Endometrial microvascular endothelial cells (primary cell): ENCODE measurements around the gene APOBEC3H. TPM values are rescaled to one million over a fixed set of nuclear protein-coding genes. Genes with fewer than 3 reads are reported as not detected.

Experiments
- in situ Hi-C: cut with HindIII; loops from 2 replicates; pipeline ENCODE4 v1.10.0; 2017; ENCODE audit warnings: low sequenced_read_pairs, low pct_unique_long_range_greater_than_20kb; ENCODE audit errors: inconsistent ontology term
- total RNA-seq: library from RNA; depleted of rRNA; stranded (reverse); fragments of >200 nt; gene quantifications from one replicate; pipeline ENCODE4 v1.2.3, GENCODE V29; 2015; ENCODE audit errors: inconsistent ontology term

Gene APOBEC3H
- total RNA-seq, 1 donor from 2014 or later: 1.0 TPM

- in situ Hi-C loops: no loop called here
These were observed 4.2 kb downstream of the APOBEC3H start for GRCh38 chr22:39101226-39101625.

- in situ Hi-C loops: no loop called here
These were observed 6.4 kb downstream of the APOBEC3H start for GRCh38 chr22:39103431-39103830.

GRCh38 chr22:39106326-39106725 lies 9.3 kb downstream of the APOBEC3H start:
- in situ Hi-C loops: no loop called here

DNA sequence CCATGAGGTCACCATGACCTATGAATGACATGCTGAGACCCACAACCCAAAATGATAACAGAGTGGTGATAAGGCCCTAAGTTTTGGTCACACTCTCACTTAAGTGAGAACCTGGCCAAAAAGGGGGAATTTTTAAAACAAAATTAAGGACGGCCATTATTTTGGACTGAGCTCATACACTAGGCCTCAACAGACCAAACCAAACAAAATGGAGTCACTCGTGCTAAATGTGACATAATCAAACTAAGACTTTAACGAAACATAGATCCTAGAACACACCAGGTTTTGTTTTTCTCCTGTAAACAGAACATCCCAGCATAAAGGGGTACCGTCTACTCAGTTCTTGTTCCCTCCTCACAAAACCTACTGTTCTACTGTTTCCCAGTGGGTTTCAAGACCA lies 11.4 kb downstream of the APOBEC3H start:
- in situ Hi-C loops: no loop called here

GRCh38 chr22:39109361-39109760 lies 12.3 kb downstream of the APOBEC3H start:
- in situ Hi-C loops: no loop called here

DNA sequence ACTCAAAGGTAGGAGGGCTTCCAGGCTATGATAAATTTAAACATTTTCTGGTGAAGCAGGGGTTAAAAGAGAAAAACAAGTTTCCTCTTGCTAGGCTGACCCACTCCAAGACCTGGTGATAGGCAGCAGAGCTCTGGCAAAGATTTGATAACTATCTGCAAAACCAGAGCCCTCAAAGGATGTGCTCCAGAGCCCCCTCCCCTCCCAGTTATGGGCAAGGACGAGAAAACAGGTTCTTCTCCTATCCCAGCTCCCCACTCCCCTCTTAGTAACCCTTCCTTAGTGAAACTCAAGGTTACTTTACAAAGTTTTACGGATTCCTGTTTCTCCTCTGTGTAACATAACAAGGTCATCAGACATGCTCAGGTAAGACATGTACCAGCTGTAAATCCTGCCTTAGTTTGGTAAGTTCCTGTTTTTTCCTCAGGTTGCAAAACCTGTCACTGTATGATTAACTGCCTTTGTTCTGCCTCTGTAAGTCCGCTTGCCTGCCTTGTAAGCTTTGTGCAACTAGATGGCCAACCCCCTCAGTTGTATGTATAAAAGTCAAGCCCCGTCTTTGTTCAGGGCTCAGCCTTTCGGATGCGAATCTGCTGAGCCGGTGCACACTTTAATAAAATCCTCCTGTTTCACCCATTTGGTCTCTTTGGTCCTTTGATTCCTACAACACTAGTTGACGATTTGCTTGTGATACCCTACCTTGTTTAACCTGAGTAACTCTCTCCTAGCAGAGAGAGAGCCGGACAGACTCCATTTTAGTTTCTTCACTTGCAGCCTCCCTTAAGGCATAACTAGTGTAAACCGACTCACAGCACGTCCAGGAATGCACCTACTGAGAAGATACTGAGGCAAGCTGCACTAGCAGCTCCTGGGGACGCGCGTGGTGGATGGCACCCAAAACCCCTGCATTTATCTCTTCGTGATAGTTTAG lies 13.9 kb downstream of the APOBEC3H start:
- in situ Hi-C loops: no loop called here

DNA sequence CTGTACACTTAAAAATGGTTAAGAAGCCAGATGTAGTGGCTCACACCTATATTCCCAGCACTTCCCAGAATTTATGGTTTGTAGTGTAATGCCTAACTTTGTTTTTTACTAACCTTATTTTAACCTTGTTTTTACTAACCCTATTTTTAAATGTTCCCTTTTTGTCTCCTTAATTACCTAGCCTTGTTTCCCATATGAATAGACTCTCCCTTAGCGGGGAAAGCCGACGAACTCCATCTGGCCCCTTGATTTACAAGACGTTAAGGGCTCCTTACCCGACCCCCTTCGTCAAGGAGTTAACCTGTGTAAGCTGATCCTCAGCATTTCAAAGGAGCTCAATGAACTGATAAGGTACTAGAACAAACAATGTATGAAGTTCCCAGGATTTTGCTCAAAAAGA lies 17.1 kb downstream of the APOBEC3H start:
- in situ Hi-C loops: no loop called here

DNA sequence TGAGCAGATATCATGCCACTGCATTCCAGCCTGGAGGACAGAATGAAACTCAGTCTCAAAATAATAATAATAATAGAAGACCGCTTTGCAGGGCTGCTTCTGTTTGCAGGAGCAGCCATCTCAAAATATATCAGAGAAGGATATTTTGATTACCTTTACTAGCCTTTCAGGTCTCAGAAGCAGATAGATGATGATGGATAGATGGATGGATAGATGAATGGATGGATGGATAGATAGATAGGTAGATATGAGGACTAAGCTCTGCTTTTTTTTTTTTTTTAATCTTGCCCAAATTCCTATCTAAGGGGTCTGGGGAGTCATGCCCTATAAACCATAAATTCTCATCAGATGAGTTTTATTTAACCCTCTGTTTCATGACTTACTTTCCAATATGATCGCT lies 18.5 kb downstream of the APOBEC3H start:
- in situ Hi-C loops: no loop called here

DNA sequence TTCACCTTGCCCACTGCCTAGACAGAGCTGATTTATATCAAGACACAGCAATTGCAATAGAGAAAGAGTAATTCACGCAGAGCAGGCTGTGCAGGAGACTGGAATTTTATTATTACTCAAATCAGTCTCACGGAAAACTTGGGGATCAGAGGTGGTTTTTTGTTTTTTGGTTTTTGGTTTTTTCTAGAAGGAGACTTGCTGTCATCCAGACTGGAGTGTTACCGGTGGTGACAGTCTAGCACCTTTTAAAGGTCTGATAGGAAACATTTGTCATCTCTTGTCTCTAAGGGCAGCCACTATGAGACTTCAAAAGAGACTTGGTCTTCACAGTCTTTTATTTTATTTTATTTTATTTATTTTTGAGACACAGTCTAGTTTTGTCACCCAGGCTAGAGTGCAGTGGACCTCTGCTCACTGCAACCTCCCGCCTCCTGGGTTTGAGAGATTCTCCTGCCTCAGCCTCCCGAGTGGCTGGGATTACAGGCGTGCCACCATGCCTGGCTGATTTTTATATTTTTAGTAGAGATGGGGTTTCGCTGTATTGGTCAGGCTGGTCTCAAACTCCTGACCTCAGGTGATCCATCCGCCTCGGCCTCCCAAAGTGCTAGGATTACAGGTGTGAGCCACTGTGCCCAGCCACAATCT lies 19.1 kb downstream of the APOBEC3H start:
- in situ Hi-C loops: no loop called here

DNA sequence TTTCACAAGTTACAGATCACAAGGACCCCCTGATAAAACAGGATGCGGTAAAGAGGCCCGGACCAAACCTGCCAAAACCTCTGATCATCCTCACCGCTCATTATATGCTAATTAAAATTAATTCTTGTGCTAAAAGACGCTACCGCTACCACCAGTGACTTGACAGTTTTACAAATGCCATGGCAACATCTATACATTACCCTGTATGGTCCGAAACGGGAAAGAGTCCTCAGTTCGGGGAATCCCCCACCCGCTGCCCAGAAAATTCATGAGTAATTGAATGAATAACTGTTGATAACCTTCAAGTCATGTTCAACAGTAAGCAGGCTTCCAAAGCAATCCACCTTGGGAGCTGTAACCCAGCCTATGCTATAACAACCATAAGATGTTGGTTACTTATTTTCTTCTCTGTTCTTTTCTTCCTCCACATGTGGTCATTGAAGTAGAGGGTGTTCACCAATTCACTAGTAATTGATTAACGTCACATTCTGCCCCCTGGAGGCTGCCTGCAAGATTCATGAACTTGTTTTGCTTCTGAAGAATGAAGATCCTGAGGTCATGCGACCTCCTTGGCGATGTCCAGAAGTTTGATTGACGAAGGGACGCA lies 20.6 kb downstream of the APOBEC3H start:
- in situ Hi-C loops: no loop called here

DNA sequence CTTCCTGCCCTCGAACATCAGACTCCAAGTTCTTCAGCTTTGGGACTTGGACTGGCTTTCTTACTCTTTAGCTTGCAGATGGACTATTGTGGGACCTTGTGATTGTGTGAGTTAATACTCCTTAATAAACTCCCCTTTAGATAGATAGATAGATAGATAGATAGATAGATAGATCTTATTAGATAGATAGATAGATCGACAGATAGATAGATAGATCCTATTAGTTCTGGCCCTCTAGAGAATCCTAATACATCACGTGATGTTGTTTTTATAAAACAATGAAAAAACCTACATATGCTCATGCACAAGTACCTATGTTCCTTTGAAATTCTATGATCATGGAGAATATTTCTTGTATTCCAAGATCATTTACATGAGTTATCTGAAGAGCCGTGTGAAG lies 23.9 kb downstream of the APOBEC3H start:
- in situ Hi-C loops: no loop called here

GRCh38 chr22:39122772-39123470 lies 25.9 kb downstream of the APOBEC3H start:
- in situ Hi-C loops: no loop called here

- in situ Hi-C loops: no loop called here
These were observed 26.9 kb downstream of the APOBEC3H start for GRCh38 chr22:39123751-39124581.

DNA sequence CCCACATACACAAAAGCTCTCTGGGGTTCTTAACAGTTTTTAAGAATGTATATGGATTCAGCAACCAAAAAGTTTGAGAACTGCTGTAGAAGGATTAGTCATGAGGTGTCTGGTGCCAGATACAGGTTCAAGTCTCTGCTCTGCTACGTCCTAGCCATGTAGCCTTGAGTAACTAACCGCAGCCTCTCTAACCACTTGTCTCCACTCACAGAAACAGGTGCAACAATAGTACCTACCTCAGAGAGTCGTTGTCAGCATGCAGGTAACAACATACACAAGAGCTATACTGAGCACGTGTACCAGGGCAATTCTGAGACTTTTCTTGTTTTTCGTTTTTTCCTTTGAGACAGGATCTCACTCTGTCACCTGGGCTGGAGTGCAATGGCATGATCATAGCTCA lies 28.6 kb downstream of the APOBEC3H start:
- in situ Hi-C loops: no loop called here

DNA sequence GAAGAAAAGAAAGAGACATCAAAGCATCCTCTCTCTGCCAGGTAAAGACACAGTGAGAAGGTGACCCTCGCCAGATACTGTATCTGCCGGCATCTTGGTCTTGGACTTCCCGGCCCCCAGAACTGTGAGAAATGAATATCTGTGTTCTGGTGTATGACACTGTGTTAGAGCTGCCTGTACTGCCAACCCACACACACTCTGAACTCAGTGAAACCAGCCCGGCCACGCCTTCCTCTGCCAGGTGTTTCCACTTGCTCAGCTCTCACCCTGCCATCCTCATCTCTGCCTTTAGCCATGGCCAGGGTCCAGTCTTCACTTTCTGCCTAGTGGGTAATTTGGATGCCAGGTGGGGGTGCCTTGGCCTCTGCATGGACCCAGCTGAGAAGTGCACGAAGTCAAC lies 31.5 kb downstream of the APOBEC3H start:
- in situ Hi-C loops: no loop called here

- in situ Hi-C loops: no loop called here
These were observed 32.0 kb downstream of the APOBEC3H start for GRCh38 chr22:39129081-39129480.

DNA sequence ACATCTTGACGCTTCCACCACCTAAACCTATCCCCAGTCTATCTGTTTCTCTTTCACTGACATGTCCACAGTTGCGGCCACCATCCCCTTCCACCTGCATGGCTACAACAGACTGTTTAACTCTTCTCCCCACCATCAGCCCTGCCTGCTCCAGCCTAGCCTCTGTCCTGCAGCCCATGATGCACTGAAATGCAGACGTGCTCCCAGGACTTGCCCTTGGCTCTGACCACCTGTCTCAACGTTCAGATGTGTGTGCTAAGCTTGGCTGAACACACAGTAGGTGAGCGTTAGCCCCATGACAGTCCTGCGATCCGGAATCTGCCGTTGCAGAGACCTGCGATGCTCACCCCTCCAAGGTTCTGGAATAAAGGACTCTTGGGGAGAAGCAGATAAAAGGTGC lies 32.7 kb downstream of the APOBEC3H start:
- in situ Hi-C loops: no loop called here

DNA sequence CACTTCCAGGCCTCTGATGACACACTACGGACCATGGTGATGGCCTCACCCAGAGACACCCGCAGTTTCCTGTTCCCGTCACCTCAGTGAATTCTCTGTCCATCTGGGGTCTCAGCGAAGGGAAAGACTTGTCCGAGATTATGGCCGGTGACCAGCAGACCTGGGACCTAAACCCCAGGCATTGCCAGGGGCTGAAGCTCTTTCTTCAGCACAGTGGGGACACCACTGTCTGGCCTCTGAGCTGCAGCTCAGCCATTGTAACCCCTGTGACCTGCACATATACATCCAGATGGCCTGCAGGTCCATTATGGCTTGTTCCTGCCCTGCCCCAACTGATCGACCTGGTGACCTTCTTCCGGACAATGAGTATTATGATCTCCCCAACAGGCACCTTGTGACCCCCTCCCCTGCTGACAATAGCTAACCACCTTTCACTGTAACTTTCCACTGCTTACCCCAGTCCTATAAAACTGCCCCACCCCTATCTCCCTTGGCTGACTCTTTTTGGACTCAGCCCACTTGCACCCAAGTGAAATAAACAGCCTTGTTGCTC lies 33.2 kb downstream of the APOBEC3H start:
- in situ Hi-C loops: no loop called here
